Measurements from ENCODE around the gene HEATR5B. TPM values are rescaled to one million over a fixed set of nuclear protein-coding genes. Genes with fewer than 3 reads are reported as not detected.

The HEATR5B gene
- total and polyA plus RNA-seq, 10 of the 15 experiments (the other 5 are each of a cell fraction or from before 2014, with no cell fraction given) = 4.1 to 34.7 (median 17.7) TPM

DNA sequence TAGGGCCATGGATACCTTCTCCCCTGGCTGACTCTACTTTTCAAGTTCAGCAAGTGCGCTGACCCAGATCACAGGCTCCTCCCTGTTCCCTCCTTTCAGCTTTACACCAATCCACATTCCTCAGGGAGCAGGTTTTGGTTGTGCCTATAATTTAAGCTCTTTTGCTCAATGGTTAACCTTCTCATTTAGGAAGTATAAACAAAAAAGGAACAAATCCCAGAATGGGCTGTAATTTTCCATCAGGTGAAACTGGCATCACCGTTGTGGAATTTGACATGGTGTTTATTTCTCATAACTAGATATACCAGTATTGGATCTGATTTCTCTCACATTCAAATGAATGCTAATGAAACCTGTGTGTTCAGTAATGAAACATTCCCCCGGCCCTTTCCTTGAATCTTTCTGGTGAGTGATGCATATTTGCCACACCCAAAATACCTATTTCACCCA is 131.4 kb downstream of the HEATR5B start:
- SMC1A ChIA-PET (ENCODE audit: uncharacterized antibody, unreplicated experiment) = interaction anchor here (0.9 to 1.6 kb wide), 4 partner anchors 9 to 88 kb away, joined by 3 to 5 read pairs (median 3); no protein-coding TSS in a partner anchor
- TF ChIP-seq LARP7 (IDR thresholded peaks at IDR 0.05) = no peak
- TF ChIP-seq, protein P1, sequence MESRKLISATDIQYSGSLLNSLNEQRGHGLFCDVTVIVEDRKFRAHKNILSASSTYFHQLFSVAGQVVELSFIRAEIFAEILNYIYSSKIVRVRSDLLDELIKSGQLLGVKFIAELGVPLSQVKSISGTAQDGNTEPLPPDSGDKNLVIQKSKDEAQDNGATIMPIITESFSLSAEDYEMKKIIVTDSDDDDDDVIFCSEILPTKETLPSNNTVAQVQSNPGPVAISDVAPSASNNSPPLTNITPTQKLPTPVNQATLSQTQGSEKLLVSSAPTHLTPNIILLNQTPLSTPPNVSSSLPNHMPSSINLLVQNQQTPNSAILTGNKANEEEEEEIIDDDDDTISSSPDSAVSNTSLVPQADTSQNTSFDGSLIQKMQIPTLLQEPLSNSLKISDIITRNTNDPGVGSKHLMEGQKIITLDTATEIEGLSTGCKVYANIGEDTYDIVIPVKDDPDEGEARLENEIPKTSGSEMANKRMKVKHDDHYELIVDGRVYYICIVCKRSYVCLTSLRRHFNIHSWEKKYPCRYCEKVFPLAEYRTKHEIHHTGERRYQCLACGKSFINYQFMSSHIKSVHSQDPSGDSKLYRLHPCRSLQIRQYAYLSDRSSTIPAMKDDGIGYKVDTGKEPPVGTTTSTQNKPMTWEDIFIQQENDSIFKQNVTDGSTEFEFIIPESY (IDR thresholded peaks at IDR 0.05) = no peak
- no peak for TF ChIP-seq SMC3 (IDR thresholded peaks at IDR 0.05; ENCODE audit: borderline replicate concordance, low read length)
- TF ChIP-seq HDAC6 (IDR thresholded peaks at IDR 0.05; ENCODE audit: unreplicated experiment) = no peak
- no peak for TF ChIP-seq SUZ12 (IDR thresholded peaks at IDR 0.05; ENCODE audit: unreplicated experiment)
- TF ChIP-seq KLF5 (IDR thresholded peaks at IDR 0.05; ENCODE audit: partially characterized antibody) = no peak
- no peak for TF ChIP-seq TCF3 (IDR thresholded peaks at IDR 0.05; ENCODE audit: borderline replicate concordance, insufficient read depth, low read depth, low read length)
- no peak for TF ChIP-seq ZNF384 (IDR thresholded peaks at IDR 0.05; ENCODE audit: borderline replicate concordance, low read depth, low read length)
- FAIRE-seq (no peak), ATAC-seq (no peak), DNase-seq (ENCODE audit: low read depth, low spot score) (no peak)
- Histone ChIP-seq H4K20me1 (ENCODE audit: control insufficient read depth, insufficient read depth) (no peaks in the 10 kb centered on the region), H3K9ac (ENCODE audit: control insufficient read depth, insufficient read depth, low read length) (no peak overlapping the region), H3K36me3 (ENCODE audit: control insufficient read depth in 2 of 2, insufficient read depth in 2 of 2, low read length in 1 of 2) (no peaks in the 10 kb centered on the region; a peak in 1 of 4 replicates), H3K27me3 (replicated peaks in 1 of 2; ENCODE audit: control insufficient read depth in 2 of 2, insufficient read depth in 2 of 2, low read length in 1 of 2) (no peaks in the 10 kb centered on the region), H3K4me1 (ENCODE audit: control insufficient read depth, insufficient read depth, low read length) (no peaks in the 10 kb centered on the region; the same call in 1 of the 2 replicates), H3K79me2 (ENCODE audit: control insufficient read depth, insufficient read depth, low read length) (peaks cover 11% of the 10 kb centered on the region), H3K27ac (ENCODE audit: control insufficient read depth, insufficient read depth) (no peak overlapping the region), H3K4me3 (no peak overlapping the region), H3K4me2 (ENCODE audit: control insufficient read depth, insufficient read depth) (no peak overlapping the region), H2AFZ (ENCODE audit: control insufficient read depth, low read depth, low read length) (no peak overlapping the region), H3K9me3 (replicated peaks; ENCODE audit: control insufficient read depth, insufficient read depth, low read length) (no peaks in the 10 kb centered on the region)
- RAD21 ChIA-PET (ENCODE audit: unreplicated experiment) = interaction anchor here (0.5 to 0.7 kb wide), 2 partner anchors 14 to 133 kb away, joined by 3 to 4 read pairs; partner anchors contain the start of gene STRN
- intact Hi-C loops (cut with micrococcal nuclease; ENCODE audit: unreplicated experiment) = no loop called here
- POLR2A ChIA-PET = no interaction called here
- BruUV-seq (replicated peaks) = no TSS peak
- CTCF ChIA-PET = no interaction called here
- WGBS (ENCODE audit: insufficient coverage, insufficient replicate concordance, low lambda C conversion rate, missing lambda C conversion rate) = 100% methylated on average over 3 of the region's 3 CpGs
- in situ Hi-C loops (cut with MboI) = no loop called here

All from GM12878 (cell line).